ENCODE measurements around the gene JAKMIP1. TPM values are rescaled to one million over a fixed set of nuclear protein-coding genes. Genes with fewer than 3 reads are reported as not detected.

The JAKMIP1 gene
- polyA plus RNA-seq, 3 donors: 0.08 TPM; not detected in 2

GRCh38 chr4:6023731-6024130, 176.6 kb downstream of the JAKMIP1 start:
- H3K27ac ChIP-seq (ENCODE audit: low read depth in 1 of 2, low read length in 2 of 2): no peak overlapping the region
- no peak overlapping the region for H2AFZ ChIP-seq (ENCODE audit: insufficient read depth, low read depth, low read length, poor library complexity, severe bottlenecking)
- DNase-seq: no peak
- Mint-ChIP-seq H3K9me3 (no peaks in the 10 kb centered on the region), H3K27ac (no peak overlapping the region), H3K4me3 (no peak overlapping the region), H3K27me3 (ENCODE audit: low read depth in 3 of 3) (peaks cover 4 to 5% (median 4%) of the 10 kb centered on the region in 3 donors), H3K4me1 (no peaks in the 10 kb centered on the region), H3K36me3 (no peaks in the 10 kb centered on the region)
- no peak overlapping the region for H3K4me2 ChIP-seq (replicated peaks; ENCODE audit: extremely low read depth, low read length, poor library complexity, severe bottlenecking)
- H3K4me3 ChIP-seq (replicated peaks in 1 of 3; ENCODE audit: low read depth in 2 of 3, low read length in 3 of 3): no peak overlapping the region
- no peak overlapping the region for H3K9ac ChIP-seq (ENCODE audit: insufficient read depth, low read length, poor library complexity, severe bottlenecking)
- H3K9me3 ChIP-seq (replicated peaks in 1 of 2; ENCODE audit: control insufficient read depth in 1 of 2, insufficient read depth in 1 of 2, low read length in 2 of 2): no peaks in the 10 kb centered on the region
- 67% methylated on average over 10 of the region's 10 CpGs for WGBS (ENCODE audit: insufficient coverage)
- no peaks in the 10 kb centered on the region for H4K20me1 ChIP-seq (ENCODE audit: insufficient read depth, low read length)
- no peaks in the 10 kb centered on the region for H3K79me2 ChIP-seq (ENCODE audit: insufficient read depth, low read length)
- H3K36me3 ChIP-seq (replicated peaks in 1 of 2; ENCODE audit: control insufficient read depth in 1 of 2, insufficient read depth in 2 of 2, low read length in 2 of 2): no peaks in the 10 kb centered on the region
- no peak for TF ChIP-seq CTCF (IDR thresholded peaks at IDR 0.05)
- H3K4me1 ChIP-seq (ENCODE audit: control insufficient read depth in 1 of 2, insufficient read depth in 2 of 2, low read length in 2 of 2): no peaks in the 10 kb centered on the region
- H3K27me3 ChIP-seq (ENCODE audit: control insufficient read depth in 2 of 2, insufficient read depth in 2 of 2, low read length in 2 of 2): no peaks in the 10 kb centered on the region
- intact Hi-C loops (cut with micrococcal nuclease): no loop called here

- no peak overlapping the region for H3K9ac ChIP-seq (ENCODE audit: insufficient read depth, low read length, poor library complexity, severe bottlenecking)
- WGBS (ENCODE audit: insufficient coverage): 94% methylated on average over 30 of the region's 30 CpGs
- TF ChIP-seq CTCF (IDR thresholded peaks at IDR 0.05): no peak
- Mint-ChIP-seq H3K4me1 (no peaks in the 10 kb centered on the region), H3K4me3 (no peak overlapping the region), H3K9me3 (no peaks in the 10 kb centered on the region), H3K27ac (no peak overlapping the region), H3K27me3 (ENCODE audit: low read depth in 3 of 3) (peaks cover 0 to 5% (median 4%) of the 10 kb centered on the region in 3 donors), H3K36me3 (no peaks in the 10 kb centered on the region)
- intact Hi-C loops (cut with micrococcal nuclease): no loop called here
- no peak overlapping the region for H3K4me2 ChIP-seq (replicated peaks; ENCODE audit: extremely low read depth, low read length, poor library complexity, severe bottlenecking)
- no peaks in the 10 kb centered on the region for H3K36me3 ChIP-seq (replicated peaks in 1 of 2; ENCODE audit: control insufficient read depth in 1 of 2, insufficient read depth in 2 of 2, low read length in 2 of 2)
- DNase-seq: no peak
- H3K4me3 ChIP-seq (replicated peaks in 1 of 3; ENCODE audit: low read depth in 2 of 3, low read length in 3 of 3): no peak overlapping the region
- H3K79me2 ChIP-seq (ENCODE audit: insufficient read depth, low read length): no peaks in the 10 kb centered on the region
- no peaks in the 10 kb centered on the region for H4K20me1 ChIP-seq (ENCODE audit: insufficient read depth, low read length)
- no peak overlapping the region for H3K27ac ChIP-seq (ENCODE audit: low read depth in 1 of 2, low read length in 2 of 2)
- no peaks in the 10 kb centered on the region for H3K4me1 ChIP-seq (ENCODE audit: control insufficient read depth in 1 of 2, insufficient read depth in 2 of 2, low read length in 2 of 2)
- H3K9me3 ChIP-seq (replicated peaks in 1 of 2; ENCODE audit: control insufficient read depth in 1 of 2, insufficient read depth in 1 of 2, low read length in 2 of 2): no peaks in the 10 kb centered on the region
- H3K27me3 ChIP-seq (ENCODE audit: control insufficient read depth in 2 of 2, insufficient read depth in 2 of 2, low read length in 2 of 2): no peaks in the 10 kb centered on the region
- H2AFZ ChIP-seq (ENCODE audit: insufficient read depth, low read depth, low read length, poor library complexity, severe bottlenecking): no peak overlapping the region
Measured at GRCh38 chr4:6022607-6023288, 177.6 kb downstream of the JAKMIP1 start.

All from CD14-positive monocyte (primary cell).